ENCODE data around the gene PAPOLG. TPM values are rescaled to one million over a fixed set of nuclear protein-coding genes. Genes with fewer than 3 reads are reported as not detected.
"Not testable (repeated sequence)": the region's sequence is repeated elsewhere in the genome, so short reads cannot be mapped to it uniquely, and the experiment has no call there.

Gene PAPOLG
- total RNA-seq, 1 experiment from 2014 or later, result 19.2 TPM

DNA sequence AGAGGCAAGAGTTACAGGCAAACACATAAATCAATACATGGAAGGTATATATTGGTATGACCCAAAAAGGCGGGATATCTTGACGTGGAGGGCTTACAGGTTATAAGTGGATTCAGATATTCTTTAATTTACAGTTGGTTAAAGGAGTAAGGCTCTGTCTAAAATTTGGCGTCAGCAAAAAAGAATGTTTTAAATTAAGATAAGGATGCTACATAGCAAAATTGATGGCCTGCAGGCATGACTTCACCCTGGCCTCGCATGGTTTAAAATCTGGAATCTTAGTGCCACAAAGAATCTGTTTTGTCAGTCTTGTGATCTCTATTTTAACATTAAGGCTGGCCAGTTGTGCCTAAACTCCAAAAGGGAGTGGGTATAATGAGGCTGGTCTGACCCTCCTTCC lies 66.9 kb downstream of the PAPOLG start:
- DNase-seq (ENCODE audit: low spot score), result no peak

DNA sequence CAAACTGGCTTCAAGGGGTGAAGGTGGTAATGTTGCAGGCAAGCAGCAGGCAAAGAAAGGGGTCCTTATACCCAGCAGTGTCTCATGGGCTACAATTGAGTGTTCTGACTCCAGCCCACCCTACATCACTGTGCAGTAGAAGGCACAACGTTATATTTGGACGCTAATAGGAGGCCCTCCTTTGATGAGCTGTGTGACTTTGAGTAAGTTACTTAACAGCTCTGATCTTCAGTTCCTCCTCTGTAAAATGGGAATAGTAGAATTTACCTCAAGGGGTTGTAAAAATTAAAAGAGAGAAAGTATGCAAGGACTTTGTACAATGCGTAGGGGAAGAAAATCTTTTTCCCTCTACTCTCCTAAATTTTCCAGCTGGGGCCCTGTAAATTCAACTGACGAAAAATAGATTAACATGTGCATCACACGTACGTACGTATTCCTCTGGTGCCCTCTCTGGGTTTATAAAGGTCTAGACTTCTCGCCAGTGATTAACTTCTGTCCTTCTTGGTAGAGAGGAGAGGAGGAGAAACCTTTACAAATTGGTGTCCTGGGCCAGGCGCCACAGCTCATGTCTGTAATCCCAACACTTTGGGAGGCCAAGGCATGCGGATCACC lies 67.7 kb downstream of the PAPOLG start:
- no peak for DNase-seq (ENCODE audit: low spot score)

DNA sequence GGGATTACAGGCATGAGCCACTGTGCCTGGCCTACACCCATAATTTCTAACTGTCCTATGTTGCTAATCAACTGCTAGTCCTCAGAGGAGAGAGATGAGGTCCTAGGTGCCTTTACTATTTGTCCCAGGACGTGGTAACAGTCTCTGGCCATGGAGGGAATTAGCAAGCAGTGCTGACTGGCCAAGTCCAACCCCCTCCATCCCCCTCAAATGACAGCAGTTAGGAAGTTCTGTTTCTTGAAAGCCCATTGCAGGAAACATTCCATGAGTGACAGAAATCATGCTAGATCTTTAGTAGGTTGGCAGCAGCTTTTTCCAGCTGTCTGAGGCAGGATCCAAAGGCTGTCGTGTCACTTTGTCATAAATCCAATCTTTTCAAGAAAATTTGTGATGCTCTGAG lies 69.6 kb downstream of the PAPOLG start:
- no peak for DNase-seq (ENCODE audit: low spot score)

DNA sequence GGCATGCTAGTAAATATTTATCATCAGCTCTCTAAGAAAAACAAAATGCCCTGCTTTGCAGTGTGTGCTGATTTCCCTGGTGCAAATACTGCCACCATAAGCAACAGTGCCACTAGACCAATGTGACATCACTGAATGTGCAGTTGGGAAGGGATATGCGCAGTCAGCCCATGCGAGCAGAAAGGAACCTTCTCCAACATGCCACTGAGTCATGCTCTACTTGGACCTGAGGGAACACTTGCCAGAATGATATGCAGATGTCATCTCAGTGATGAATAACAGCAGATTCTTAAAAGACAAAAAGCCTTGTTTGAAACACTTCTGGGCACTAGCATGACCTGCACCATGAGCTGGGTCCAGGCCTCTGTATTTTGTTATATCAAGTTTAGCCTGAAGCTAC lies 70.0 kb downstream of the PAPOLG start:
- DNase-seq (ENCODE audit: low spot score), result no peak

DNA sequence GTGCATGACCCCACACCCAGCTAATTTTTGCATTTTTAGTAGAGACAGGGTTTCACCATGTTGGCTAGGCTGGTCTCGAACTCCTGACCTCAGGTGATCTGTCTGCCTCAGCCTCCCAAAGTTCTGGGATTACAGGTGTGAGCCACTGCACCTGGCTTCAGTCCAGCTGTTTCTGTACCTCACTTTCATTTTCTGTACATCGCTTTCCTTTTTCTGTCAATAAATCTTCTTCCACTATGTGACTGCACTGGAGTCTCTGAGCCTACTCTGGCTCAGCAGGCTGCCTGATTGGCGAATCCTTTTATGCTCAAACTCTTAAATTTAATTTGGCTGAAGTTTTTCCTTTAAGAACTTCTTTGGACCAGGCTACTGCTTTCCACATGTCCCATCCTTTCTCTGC lies 70.8 kb downstream of the PAPOLG start:
- not testable (repeated sequence) for DNase-seq (ENCODE audit: low spot score)

DNA sequence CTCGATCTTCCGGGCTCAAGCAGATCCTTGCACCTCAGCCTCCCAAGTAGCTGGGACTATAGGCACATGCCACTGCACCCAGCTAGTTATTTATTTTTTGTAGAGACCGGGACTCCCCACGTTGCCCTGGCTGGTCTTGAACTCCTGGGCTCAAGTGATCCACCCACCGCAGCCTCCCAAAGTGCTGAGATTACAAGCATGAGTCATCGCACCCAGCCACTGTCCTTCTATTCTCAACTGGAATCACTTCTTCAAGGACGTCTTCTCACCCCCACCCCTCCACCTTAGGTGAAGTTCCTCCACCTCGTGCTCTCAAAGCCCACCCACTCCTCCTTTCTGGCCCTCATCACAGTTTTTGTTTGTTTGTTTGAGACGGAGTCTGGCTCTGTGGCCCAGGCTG lies 71.3 kb downstream of the PAPOLG start:
- no peak for DNase-seq (ENCODE audit: low spot score)

DNA sequence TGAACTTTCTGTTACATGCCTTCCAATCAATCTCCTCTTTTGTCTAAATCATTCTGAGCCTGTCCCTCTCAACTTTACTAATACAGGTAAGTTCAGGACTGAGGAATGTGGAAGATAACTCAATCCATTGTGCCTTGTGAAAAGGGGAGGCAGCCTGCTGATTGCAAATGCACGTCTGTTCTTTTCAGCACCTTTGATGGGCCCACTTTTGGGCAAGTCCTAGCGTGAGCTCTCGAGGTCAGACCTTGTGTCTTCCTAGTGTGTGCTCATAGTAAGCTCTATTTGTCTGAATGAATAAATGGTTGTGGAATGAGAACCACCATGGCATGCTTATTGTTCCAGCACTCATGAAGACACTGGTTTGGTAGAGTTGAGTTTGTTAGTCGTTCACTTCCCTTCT lies 74.9 kb downstream of the PAPOLG start:
- DNase-seq (ENCODE audit: low spot score), result no peak

DNA sequence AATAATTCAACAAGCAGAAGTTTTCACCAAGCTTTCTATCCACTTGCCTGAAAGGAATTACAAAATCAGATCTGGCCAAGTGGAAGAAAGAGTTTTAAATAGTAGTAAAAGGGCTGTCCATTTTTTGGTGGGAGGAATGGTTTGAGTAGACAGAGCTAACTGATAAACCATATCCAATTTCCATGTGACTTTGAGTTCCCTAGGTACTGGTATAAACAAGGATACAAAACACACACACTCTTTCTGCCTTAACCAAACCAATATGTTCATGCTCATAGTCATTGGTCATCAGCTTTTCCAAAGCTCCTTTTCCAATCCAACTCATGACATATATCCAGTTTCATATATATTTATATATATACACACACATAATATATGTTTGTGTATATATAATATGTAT lies 75.9 kb downstream of the PAPOLG start:
- DNase-seq (ENCODE audit: low spot score), result no peak

DNA sequence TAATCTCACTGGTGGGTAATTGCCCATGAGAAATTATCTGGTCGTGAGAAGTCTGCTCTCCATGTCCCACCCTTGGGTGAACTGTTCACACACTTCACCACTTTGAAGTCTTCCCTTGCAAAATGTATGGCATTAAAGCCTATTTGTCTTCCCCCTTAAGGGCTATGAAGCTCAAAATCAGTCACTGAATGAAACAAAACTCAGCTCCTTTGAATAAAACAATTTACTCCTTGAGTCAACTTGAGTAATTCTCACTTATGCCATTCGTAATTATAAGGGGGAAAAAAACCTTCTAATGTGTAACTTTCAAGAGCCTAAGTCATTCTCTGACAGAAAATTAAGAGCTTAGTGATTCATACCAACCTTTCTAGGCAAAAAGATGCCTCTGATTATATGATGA lies 76.6 kb downstream of the PAPOLG start:
- no peak for DNase-seq (ENCODE audit: low spot score)

DNA sequence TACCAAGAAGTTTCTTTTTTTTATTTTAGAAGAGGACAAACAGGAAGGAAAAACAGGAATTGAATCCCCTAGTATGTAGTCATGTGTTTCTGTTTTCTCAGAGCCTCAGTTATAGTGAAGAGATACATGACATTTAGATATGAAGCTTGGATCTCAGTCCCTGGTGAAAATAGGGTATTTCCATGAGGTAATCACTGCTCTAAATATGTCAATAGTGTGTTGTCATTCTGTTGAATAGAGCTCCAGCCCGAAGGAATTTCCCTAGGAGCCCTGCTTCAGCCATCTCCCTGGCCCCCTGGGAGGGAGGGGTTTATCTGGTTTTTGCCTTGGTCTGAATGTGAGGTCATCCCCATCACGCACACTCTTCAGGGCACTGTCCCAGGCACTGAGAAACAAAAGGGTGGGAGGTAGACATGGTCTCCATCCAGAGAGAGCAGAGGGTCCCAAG lies 78.2 kb downstream of the PAPOLG start:
- no peak for DNase-seq (ENCODE audit: low spot score)

DNA sequence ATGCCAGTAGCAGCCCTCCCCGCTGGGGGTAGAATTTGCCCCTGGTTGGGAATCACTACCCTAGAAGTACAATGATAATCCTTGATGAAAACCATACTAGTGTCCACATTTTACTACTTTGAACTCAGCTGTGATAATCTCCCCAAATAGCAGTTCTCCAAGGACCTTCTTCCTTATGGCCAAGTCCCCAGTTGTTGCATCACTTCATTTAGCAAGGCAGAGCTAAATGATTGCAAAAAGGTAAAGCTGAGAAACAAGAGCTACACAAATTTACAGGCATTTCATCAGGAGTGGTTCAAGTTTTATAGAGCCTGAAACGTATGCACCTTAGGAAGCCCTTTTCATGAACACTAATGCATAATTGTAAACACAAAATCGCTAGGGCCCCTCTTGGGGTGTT lies 80.4 kb downstream of the PAPOLG start:
- DNase-seq (ENCODE audit: low spot score), result no peak

DNA sequence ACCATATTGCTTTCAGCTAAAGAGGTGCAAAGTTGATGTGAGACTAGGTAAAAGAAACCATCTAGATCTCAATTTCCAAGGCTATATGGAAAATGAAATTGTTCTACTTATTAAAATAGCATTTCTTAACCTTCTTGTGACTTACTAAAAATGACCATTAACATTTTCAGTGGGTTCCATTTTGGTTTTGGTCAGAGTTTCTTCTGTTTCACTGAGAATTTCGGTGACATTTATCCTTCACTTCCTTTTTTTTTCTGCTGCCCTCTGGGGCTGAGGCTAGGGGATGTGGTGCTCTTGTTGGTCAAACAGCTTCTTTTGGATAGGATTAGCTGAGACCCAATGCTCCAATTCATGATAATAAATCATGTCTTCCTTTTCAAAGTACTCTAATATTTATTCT lies 81.1 kb downstream of the PAPOLG start:
- DNase-seq (ENCODE audit: low spot score), result no peak

DNA sequence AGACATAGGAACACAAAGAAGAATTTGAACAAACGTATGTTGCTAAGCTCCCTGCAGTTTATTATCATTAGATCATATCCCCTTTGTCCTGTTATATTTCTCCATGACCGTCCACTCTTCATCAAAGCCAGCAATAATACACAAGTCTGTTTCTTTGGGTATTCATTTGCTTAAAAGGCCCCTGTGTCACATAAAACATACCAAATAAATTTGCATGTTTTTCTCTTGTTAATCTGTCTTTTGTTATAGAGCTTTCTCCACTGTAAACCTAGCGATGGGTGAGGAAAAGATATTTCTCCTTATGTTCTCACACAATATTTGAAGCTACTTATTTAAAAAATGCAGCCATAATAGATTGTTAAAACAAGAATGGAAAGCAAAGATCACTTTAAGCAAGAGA lies 82.4 kb downstream of the PAPOLG start:
- no peak for DNase-seq (ENCODE audit: low spot score)

DNA sequence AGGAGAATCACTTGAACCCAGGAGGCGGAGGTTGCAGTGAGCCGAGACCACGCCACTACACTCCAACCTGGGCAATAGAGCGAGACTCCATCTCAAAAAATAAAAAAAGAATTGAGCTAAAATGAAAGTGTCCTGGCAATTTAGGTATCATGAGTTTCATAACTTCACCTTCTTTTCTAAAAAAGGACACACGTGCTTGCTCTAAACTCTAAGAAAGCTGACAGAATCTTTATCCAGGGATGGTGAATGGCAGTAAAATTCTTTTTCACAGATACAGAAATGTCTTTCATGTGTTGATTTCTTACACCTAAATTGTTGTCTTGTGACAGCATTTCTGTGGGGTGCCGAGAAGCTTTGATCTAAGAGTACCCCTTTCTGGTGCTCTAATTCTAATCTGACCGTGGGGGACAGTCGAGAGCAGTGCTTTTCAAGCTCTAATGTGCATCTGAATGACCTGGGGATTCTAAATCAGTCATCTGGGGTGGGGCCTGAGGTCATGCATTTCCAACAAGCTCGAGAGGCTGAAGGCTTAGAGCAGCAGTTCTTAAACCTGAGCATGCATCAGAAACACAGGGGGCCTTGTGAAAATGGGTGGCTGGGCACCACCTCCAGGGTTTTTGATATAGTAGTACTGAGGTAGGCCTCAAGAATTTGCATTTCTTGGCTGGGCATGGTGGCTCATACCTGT lies 83.2 kb downstream of the PAPOLG start:
- DNase-seq (ENCODE audit: low spot score), result no peak

DNA sequence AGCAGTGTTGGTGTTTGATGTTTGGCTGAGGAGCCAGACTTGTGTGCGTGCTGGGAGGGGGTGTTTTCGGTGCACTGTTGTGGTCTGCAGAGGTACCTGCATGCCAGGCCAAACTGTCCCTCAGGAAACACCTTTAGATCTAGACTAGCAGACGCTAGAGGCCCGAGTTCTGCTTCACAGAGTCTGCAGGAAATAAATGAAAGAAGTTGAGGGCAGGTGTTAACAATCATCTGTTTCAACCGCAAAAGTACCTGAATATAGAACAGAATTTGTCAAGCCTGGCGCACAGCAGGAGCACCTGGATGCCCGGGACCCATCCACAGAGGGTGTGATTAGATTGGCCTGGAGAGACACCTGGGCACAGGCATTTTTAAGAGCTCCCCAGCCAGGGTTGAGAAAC lies 84.8 kb downstream of the PAPOLG start:
- DNase-seq (ENCODE audit: low spot score), result no peak

DNA sequence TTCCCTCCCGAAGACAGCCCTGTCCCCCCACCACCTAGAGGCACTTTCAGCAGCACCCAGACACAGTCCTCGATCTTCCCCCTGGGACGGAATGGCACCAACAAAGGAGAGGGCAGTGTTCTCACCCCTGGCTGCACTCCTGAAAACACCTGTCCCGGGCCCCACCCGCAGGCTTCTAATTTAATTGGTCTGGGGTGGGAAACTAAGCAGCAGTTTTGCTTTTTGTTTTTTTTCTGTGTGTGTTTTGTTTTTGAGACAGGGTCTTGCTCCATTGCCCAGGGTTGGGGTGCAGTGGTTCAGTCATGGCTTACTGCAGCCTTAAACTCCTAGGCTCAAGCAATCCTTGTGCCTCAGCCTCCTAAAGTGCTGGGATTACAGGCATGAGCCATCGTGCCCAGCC lies 86.9 kb downstream of the PAPOLG start:
- DNase-seq (ENCODE audit: low spot score), result no peak

DNA sequence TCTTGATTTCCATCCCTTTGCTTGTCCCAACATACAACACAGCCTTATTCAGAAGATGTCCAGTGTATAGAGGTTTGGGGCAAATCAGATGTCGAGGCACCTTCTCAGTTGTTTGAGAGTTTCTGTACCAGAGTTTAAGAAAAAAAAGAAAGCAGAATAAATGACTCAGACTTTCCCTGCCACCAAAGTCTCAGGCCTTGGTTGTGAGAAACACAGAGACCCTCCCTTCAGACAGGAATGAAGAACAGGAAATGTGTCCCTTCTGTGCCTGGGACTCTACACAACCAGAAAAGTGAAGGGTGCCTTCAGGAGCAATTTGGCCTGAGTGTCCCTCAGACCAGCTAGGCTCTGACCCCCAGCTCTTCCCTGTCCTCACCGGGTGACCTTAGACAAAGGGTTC lies 88.0 kb downstream of the PAPOLG start:
- DNase-seq (ENCODE audit: low spot score), result no peak

DNA sequence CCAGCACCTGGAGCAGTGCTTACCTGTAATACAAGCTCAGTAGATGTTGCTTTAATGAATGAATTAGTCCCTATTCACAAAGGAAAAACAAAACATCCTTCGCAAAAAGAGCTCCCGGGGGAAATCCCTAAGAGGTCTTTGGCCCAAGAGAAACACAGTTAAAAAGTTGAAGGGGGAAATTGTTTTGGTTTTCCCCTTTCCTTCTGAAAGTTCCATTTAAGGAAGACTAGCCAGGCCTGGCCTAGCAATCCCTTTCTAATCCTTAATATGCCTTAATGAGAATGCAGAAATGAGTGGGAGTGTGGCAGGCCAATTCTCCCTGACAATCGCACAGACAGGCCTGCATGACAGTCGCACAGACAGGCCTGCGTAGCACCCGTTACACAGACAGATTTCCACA lies 91.8 kb downstream of the PAPOLG start:
- DNase-seq (ENCODE audit: low spot score), result no peak

Other genes starting within 250 kb of the PAPOLG start
- gene BCL11A, start 202.6 kb upstream of the PAPOLG start, total RNA-seq (2014; rRNA removed; shearing (Covaris generic)), result not detected in 2 replicates
- 4.9 and 8.6 TPM in 2 replicates for gene REL, start 125.3 kb downstream of the PAPOLG start, total RNA-seq (2014; rRNA removed; shearing (Covaris generic))

Measured in A172 (cell line).